GM12864 (cell line): Measurements from ENCODE around the gene UNCX.
"Not testable (repeated sequence)": the region's sequence is repeated elsewhere in the genome, so short reads cannot be mapped to it uniquely, and the experiment has no call there.

ENCODE experiments used
- DNase-seq: peaks from one replicate; pipeline ENCODE4 v3.0.0-alpha.2; 2011; ENCODE audit warnings: low read depth
- H3K4me3 ChIP-seq: 2 replicates; pipeline ENCODE4 v1.5.1; 2011; ENCODE audit warnings: mild to moderate bottlenecking, low read depth, low read length, control low read depth
- CTCF ChIP-seq: IDR thresholded peaks from 2 replicates; pipeline ENCODE4 v1.5.1; 2011; ENCODE audit warnings: low read depth, mild to moderate bottlenecking, moderate library complexity, low read length, control low read depth, inconsistent platforms; ENCODE audit errors: missing control alignments

Gene UNCX

DNA sequence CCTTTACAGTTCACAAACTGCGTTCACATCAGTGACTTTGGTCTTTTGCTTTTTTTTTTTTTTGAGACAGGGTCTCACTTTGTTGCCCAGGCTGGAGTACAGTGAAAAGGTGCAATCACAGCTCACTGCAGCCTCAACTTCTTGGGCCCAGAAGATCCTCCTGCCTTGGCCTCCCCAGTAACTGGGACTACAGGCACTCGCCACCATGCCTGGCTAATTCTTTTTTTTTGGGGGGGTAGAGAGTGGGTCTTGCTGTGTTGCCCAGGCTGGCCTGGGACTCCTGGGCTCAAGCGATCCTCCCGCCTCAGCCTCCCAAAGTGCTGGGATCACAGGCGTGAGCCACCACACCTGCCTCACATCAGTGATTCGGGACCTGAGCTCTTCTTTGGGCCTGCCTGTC is 35.7 kb upstream of the UNCX start:
- no peak overlapping the region for H3K4me3 ChIP-seq
- TF ChIP-seq CTCF = no peak
- no peak for DNase-seq

GRCh38 chr7:1197997-1198625 is 34.6 kb upstream of the UNCX start:
- TF ChIP-seq CTCF = no peak
- no peak for DNase-seq
- H3K4me3 ChIP-seq = no peak overlapping the region

DNA sequence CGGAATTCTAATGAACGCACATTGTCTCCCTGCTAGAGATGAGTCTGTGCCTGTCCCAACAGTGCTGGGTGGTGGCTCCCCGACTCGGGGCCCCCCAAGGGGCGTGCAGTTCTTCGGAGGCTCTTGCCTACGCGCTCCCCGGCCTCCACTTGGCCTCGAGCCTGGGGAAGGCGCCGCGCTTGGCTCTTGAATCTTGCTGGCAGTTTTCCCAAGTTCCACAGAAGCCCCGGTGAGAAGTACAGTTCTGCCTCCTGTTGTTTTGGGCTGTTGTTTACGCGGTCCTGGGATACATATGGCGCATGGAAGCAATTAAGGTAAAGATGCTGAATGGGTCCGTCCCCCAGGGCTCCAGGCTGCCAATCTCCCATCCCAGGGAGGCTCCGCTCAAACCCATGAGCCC is 32.6 kb upstream of the UNCX start:
- DNase-seq = no peak
- no peak overlapping the region for H3K4me3 ChIP-seq
- TF ChIP-seq CTCF = no peak

DNA sequence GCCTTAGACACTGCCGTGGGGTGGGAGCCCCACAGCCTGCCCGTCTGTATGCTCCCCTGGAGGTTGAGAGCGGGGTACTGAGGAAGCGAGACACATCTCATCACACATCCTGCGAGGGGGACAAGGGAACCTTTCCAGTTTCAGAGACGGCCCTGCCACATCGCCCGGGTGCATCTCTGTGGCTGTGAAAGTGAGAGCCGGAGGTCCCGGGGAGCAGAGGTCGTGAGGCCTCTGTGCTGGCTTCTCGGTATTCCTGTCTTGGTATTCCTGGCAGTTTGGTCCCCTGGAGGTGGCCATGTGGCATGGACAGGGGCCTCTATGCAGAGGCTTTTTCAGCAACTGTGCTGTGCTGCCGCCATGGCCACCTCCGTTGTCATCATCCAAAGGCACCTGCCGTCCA is 30.8 kb upstream of the UNCX start:
- no peak overlapping the region for H3K4me3 ChIP-seq
- TF ChIP-seq CTCF = no peak
- DNase-seq = no peak

DNA sequence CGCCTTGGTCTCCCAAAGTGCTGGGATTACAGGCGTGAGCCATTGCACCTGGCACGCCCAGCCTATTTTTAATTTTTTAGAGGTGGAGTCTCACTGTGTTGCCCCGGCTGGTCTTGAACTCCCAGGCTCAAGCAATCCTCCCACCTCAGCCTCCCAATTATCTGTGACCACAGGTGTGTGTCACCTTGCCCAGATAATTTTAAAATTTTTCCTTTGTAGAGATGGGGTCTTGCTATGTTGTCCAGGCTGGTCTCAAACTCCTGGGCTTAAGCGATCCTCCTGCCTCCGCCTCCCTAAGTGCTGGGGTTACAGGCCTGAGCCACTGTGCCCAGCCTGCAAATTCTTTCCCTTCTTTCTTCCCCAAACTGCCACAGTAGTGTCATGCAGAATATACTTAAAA is 29.8 kb upstream of the UNCX start:
- not testable (repeated sequence) for H3K4me3 ChIP-seq, DNase-seq

GRCh38 chr7:1204460-1205140 is 28.1 kb upstream of the UNCX start:
- no peak overlapping the region for H3K4me3 ChIP-seq
- no peak for TF ChIP-seq CTCF
- no peak for DNase-seq

GRCh38 chr7:1205742-1206141 is 26.9 kb upstream of the UNCX start:
- H3K4me3 ChIP-seq, DNase-seq: not testable (repeated sequence)

DNA sequence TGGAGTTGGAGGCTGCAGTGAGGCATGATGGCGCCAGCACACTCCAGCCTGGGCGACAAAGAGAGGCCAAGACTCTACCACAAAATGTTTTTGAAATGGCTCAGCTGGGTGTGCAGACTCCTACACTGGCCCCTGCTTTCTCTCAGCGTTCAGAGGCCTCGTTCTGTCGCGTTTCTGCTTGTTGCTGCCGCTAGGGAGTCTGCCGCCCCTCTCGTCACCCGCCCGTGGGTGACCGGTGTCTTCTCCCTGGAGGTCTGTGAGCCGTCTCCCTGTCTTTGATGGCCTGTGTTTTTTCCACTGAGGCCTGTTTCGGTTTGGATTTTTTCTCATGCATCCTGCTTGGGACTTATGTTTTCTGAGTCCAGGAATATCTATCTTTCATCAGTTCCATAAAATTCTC is 23.6 kb upstream of the UNCX start:
- no peak for TF ChIP-seq CTCF
- H3K4me3 ChIP-seq = no peak overlapping the region
- no peak for DNase-seq
